IMR-90 (cell line): ENCODE data around the gene SYT6. TPM values are rescaled to one million over a fixed set of nuclear protein-coding genes. Genes with fewer than 3 reads are reported as not detected.

Experiments
- ATAC-seq: fragments of 200-7000 bp; cut with Tn5 transposase; 2 replicates; pipeline ENCODE4 v1.9.1; 2020; ENCODE audit warnings: low read depth, mild to moderate bottlenecking, moderate library complexity
- BruUV-seq: library from RNA; stranded (reverse); fragments of 400-500 nt; replicated peaks from 2 replicates; lab custom pipeline; 2021; lab: Mats Ljungman, UMichigan
- CTCF ChIA-PET: fragments of 300-600 bp; formaldehyde crosslinking; extraction: SDS; loops from one replicate; lab custom pipeline; 2021; ENCODE audit warnings: antibody characterized with exemption; lab: Yijun Ruan, JAX
- POLR2A ChIA-PET: fragments of 300-600 bp; sonication (Branson Sonifier 250); formaldehyde crosslinking; loops from one replicate; lab custom pipeline; 2022; ENCODE audit warnings: antibody characterized with exemption; ENCODE audit not compliant: unreplicated experiment; lab: Charles Lee
- DNase-seq: peaks from one replicate; pipeline ENCODE4 v3.0.0; 2013
- H2AFZ ChIP-seq: replicated peaks from 2 replicates; pipeline ENCODE3; 2013; ENCODE audit warnings: low read length, mild to moderate bottlenecking; ENCODE audit not compliant: poor library complexity
- H2AK5ac ChIP-seq: 2 replicates; pipeline ENCODE4 v1.6.1; 2013; ENCODE audit warnings: low read depth, low read length, inconsistent platforms
- H2AK9ac ChIP-seq: replicated peaks from 2 replicates; pipeline ENCODE3; 2013; ENCODE audit warnings: mild to moderate bottlenecking, low read depth, low read length, moderate library complexity; ENCODE audit not compliant: poor library complexity
- H2BK120ac ChIP-seq: 2 replicates; pipeline ENCODE4 v1.6.1; 2013; ENCODE audit warnings: low read depth, low read length, inconsistent platforms
- H2BK15ac ChIP-seq: 3 replicates; pipeline ENCODE4 v1.6.1; 2013; ENCODE audit warnings: low read depth, low read length, inconsistent platforms
- H2BK20ac ChIP-seq: 2 replicates; pipeline ENCODE4 v1.6.1; 2013; ENCODE audit warnings: low read depth, mild to moderate bottlenecking, inconsistent platforms, low read length, moderate library complexity
- H2BK5ac ChIP-seq: 2 replicates; pipeline ENCODE4 v1.6.1; 2013; ENCODE audit warnings: mild to moderate bottlenecking, low read depth, low read length, inconsistent platforms; ENCODE audit not compliant: poor library complexity, severe bottlenecking
- H3K14ac ChIP-seq: replicated peaks from 2 replicates; pipeline ENCODE4 v1.6.1; 2013; ENCODE audit warnings: low read depth, low read length, inconsistent platforms
- H3K18ac ChIP-seq: 2 replicates; pipeline ENCODE4 v1.6.1; 2013; ENCODE audit warnings: low read depth, low read length, control low read depth
- H3K23ac ChIP-seq: 2 replicates; pipeline ENCODE4 v1.6.1; 2013; ENCODE audit warnings: low read depth, low read length, inconsistent platforms
- H3K27ac ChIP-seq: 2 replicates; pipeline ENCODE4 v1.5.1; 2013; ENCODE audit warnings: mild to moderate bottlenecking, control low read depth, low read length; ENCODE audit not compliant: insufficient read depth
- H3K27me3 ChIP-seq: 2 replicates; pipeline ENCODE4 v1.6.1; 2013; ENCODE audit warnings: low read length; ENCODE audit not compliant: control insufficient read depth, insufficient read depth
- H3K36me3 ChIP-seq: 2 replicates; pipeline ENCODE4 v1.6.1; 2013; ENCODE audit warnings: low read length, mixed read lengths; ENCODE audit not compliant: control insufficient read depth, insufficient read depth
- H3K4ac ChIP-seq: 2 replicates; pipeline ENCODE4 v1.6.1; 2013; ENCODE audit warnings: low read depth, low read length, inconsistent platforms
- H3K4me1 ChIP-seq: 2 replicates; pipeline ENCODE4 v1.6.1; 2013; ENCODE audit warnings: low read length, mixed read lengths; ENCODE audit not compliant: control insufficient read depth, insufficient read depth
- H3K4me2 ChIP-seq: 2 replicates; pipeline ENCODE4 v1.6.1; 2013; ENCODE audit warnings: low read depth, mild to moderate bottlenecking, control low read depth, low read length, moderate library complexity
- H3K4me3 ChIP-seq: 2 replicates; pipeline ENCODE4 v1.5.1; 2013; ENCODE audit warnings: low read depth, mild to moderate bottlenecking, control low read depth, low read length, moderate library complexity; ENCODE audit not compliant: insufficient read depth
- H3K56ac ChIP-seq: 2 replicates; pipeline ENCODE4 v1.6.1; 2013; ENCODE audit warnings: low read length, inconsistent platforms; ENCODE audit not compliant: insufficient read depth; ENCODE audit errors: extremely low read depth
- H3K79me1 ChIP-seq, 2 experiments: 2 replicates each; pipeline ENCODE4 v1.6.1; 2013; ENCODE audit warnings: low read length in 2 of 2, inconsistent platforms in 1 of 2, low read depth in 1 of 2
- H3K9ac ChIP-seq: 2 replicates; pipeline ENCODE4 v1.6.1; 2013; ENCODE audit warnings: low read depth, low read length, control low read depth
- H3K9me1 ChIP-seq: 2 replicates; pipeline ENCODE4 v1.6.1; 2013; ENCODE audit warnings: low read length, inconsistent platforms; ENCODE audit not compliant: insufficient read depth
- H3K9me3 ChIP-seq: 2 replicates; pipeline ENCODE4 v1.6.1; 2013; ENCODE audit warnings: low read length; ENCODE audit not compliant: control insufficient read depth, insufficient read depth
- H4K20me1 ChIP-seq: 2 replicates; pipeline ENCODE4 v1.6.1; 2013; ENCODE audit warnings: low read length, inconsistent platforms; ENCODE audit not compliant: insufficient read depth
- H4K5ac ChIP-seq: 2 replicates; pipeline ENCODE4 v1.6.1; 2013; ENCODE audit warnings: mild to moderate bottlenecking, low read depth, low read length, control low read depth
- H4K8ac ChIP-seq, 2 experiments: 2 replicates each; pipeline ENCODE4 v1.6.1; 2013; ENCODE audit warnings: low read depth in 2 of 2, low read length in 2 of 2, control low read depth in 1 of 2, inconsistent platforms in 1 of 2
- H4K91ac ChIP-seq: 2 replicates; pipeline ENCODE4 v1.6.1; 2013; ENCODE audit warnings: low read depth, low read length, inconsistent platforms; ENCODE audit not compliant: insufficient read depth
- BHLHE40 ChIP-seq: fragments of 150-350 bp; IDR thresholded peaks from 2 replicates; pipeline ENCODE4 v1.6.1; 2016; ENCODE audit warnings: mild to moderate bottlenecking, low read depth, low read length
- CEBPB ChIP-seq: IDR thresholded peaks from 2 replicates; pipeline ENCODE4 v1.6.1; 2012; ENCODE audit warnings: low read depth, low read length, improper control_type of control experiment
- CHD1 ChIP-seq: IDR thresholded peaks from 2 replicates; pipeline ENCODE4 v1.6.1; 2012; ENCODE audit warnings: low read depth, low read length, improper control_type of control experiment
- MAFK ChIP-seq: IDR thresholded peaks from 2 replicates; pipeline ENCODE4 v1.6.1; 2012; ENCODE audit warnings: low read depth, low read length, improper control_type of control experiment
- MAZ ChIP-seq: IDR thresholded peaks from 2 replicates; pipeline ENCODE4 v1.6.1; 2012; ENCODE audit warnings: low read depth, mild to moderate bottlenecking, low read length, improper control_type of control experiment, moderate library complexity, borderline replicate concordance
- MXI1 ChIP-seq: IDR thresholded peaks from 2 replicates; pipeline ENCODE4 v1.6.1; 2012; ENCODE audit warnings: low read depth, mild to moderate bottlenecking, low read length, moderate library complexity, borderline replicate concordance
- NFE2L2 ChIP-seq: fragments of 150-350 bp; IDR thresholded peaks from 2 replicates; pipeline ENCODE4 v1.6.1; 2016; ENCODE audit warnings: low read depth, mild to moderate bottlenecking, low read length
- POLR2A ChIP-seq: IDR thresholded peaks from 2 replicates; pipeline ENCODE4 v1.6.1; 2012; ENCODE audit warnings: mild to moderate bottlenecking, low read depth, low read length
- RAD21 ChIP-seq: IDR thresholded peaks from 2 replicates; pipeline ENCODE4 v1.6.1; 2012; ENCODE audit warnings: low read length, improper control_type of control experiment
- RCOR1 ChIP-seq: IDR thresholded peaks from 2 replicates; pipeline ENCODE4 v1.6.1; 2012; ENCODE audit warnings: mild to moderate bottlenecking, low read length, improper control_type of control experiment; ENCODE audit not compliant: insufficient replicate concordance
- RFX5 ChIP-seq: IDR thresholded peaks from 2 replicates; pipeline ENCODE4 v1.8.0; 2012; ENCODE audit warnings: low read depth, mild to moderate bottlenecking, low read length, moderate library complexity
- SMC3 ChIP-seq: fragments of 150-350 bp; IDR thresholded peaks from 2 replicates; pipeline ENCODE4 v1.6.1; 2016; ENCODE audit warnings: low read depth, mild to moderate bottlenecking, antibody characterized with exemption, low read length, moderate library complexity
- USF2 ChIP-seq: fragments of 150-350 bp; IDR thresholded peaks from 2 replicates; pipeline ENCODE4 v1.6.1; 2017; ENCODE audit warnings: mild to moderate bottlenecking, antibody characterized with exemption, low read length, low read depth
- WGBS, 2 experiments: methylation state at CpG; one replicate each; pipeline versions ENCODE4 v1.1.5 to v1.1.7; 2013; ENCODE audit warnings: missing lambda C conversion rate in 2 of 2; ENCODE audit not compliant: insufficient read length in 1 of 2; ENCODE audit errors: extremely low coverage in 2 of 2; 5-methylcytosine and 5-hydroxymethylcytosine counted together
- dilution Hi-C: fragments of 300-500 bp; cut with HindIII; formaldehyde crosslinking; loops from one replicate; pipeline ENCODE4 v1.14.3; 2018; ENCODE audit warnings: low sequenced_read_pairs; ENCODE audit not compliant: unreplicated experiment
- in situ Hi-C: fragments of 300-500 bp; cut with MboI; formaldehyde crosslinking; loops from 3 replicates; pipeline ENCODE4 v1.14.3; 2019; ENCODE audit warnings: low sequenced_read_pairs, inconsistent platforms, mixed read lengths
- intact Hi-C: fragments of 100-400 bp; cut with micrococcal nuclease; formaldehyde crosslinking; loops from 2 replicates; pipeline ENCODE4 v1.10.0; 2022
- polyA plus RNA-seq, 3 experiments: library from polyadenylated mRNA; depleted of rRNA; stranded (reverse); fragments of >200 nt; gene quantifications; 2 replicates each; pipeline ENCODE4 v1.2.3, GENCODE V29; 2012; ENCODE audit warnings: low replicate concordance in 1 of 3
- total RNA-seq: library from RNA; depleted of rRNA; stranded (reverse); fragments of >200 nt; gene quantifications from 2 replicates; pipeline ENCODE4 v1.2.3, GENCODE V29; 2012
- TF ChIP-seq, protein P1 (sequence below): fragments of 150-350 bp; IDR thresholded peaks from 2 replicates; pipeline ENCODE4 v1.6.1; 2016; ENCODE audit warnings: low read depth, mild to moderate bottlenecking, low read length, moderate library complexity, borderline replicate concordance

The SYT6 gene
- total and polyA plus RNA-seq, 2 of the 4 experiments (the other 2 are of a cell fraction): not detected

GRCh38 chr1:114054148-114054547 lies 99.5 kb downstream of the SYT6 start:
- no TSS peak for BruUV-seq
- no peaks in the 10 kb centered on the region for H4K20me1 ChIP-seq
- dilution Hi-C loops (no loop called here), intact Hi-C loops (no loop called here), in situ Hi-C loops (no loop called here)
- no peak overlapping the region for H2BK15ac ChIP-seq
- H3K27me3 ChIP-seq: peaks cover 9% of the 10 kb centered on the region
- H3K56ac ChIP-seq: no peak overlapping the region
- no peak overlapping the region for H3K27ac ChIP-seq
- WGBS, 2 experiments: 71% methylated on average over 1 of the region's 2 CpGs; no CpG with 5 or more reads in 1 of the 2 experiments
- H2BK20ac ChIP-seq: no peak overlapping the region
- no peaks in the 10 kb centered on the region for H3K9me1 ChIP-seq
- H4K5ac ChIP-seq: no peak overlapping the region
- no peak overlapping the region for H2AFZ ChIP-seq
- H2AK5ac ChIP-seq: no peak overlapping the region
- no peak overlapping the region for H4K91ac ChIP-seq
- no peaks in the 10 kb centered on the region for H3K9me3 ChIP-seq
- no peaks in the 10 kb centered on the region for H3K4me1 ChIP-seq
- H4K8ac ChIP-seq: no peak overlapping the region
- DNase-seq (no peak), ATAC-seq (no peak)
- no peak overlapping the region for H2BK120ac ChIP-seq
- TF ChIP-seq POLR2A: no peak
- no peak for TF ChIP-seq NFE2L2
- TF ChIP-seq RAD21: no peak
- no peak for TF ChIP-seq MAZ
- no peak for TF ChIP-seq RFX5
- no peak for TF ChIP-seq BHLHE40
- TF ChIP-seq CEBPB: no peak
- no peak for TF ChIP-seq MXI1
- no peak for TF ChIP-seq CHD1
- TF ChIP-seq SMC3: no peak
- TF ChIP-seq MAFK: no peak
- no peak for TF ChIP-seq USF2
- no peak for TF ChIP-seq RCOR1
- TF ChIP-seq, protein P1, sequence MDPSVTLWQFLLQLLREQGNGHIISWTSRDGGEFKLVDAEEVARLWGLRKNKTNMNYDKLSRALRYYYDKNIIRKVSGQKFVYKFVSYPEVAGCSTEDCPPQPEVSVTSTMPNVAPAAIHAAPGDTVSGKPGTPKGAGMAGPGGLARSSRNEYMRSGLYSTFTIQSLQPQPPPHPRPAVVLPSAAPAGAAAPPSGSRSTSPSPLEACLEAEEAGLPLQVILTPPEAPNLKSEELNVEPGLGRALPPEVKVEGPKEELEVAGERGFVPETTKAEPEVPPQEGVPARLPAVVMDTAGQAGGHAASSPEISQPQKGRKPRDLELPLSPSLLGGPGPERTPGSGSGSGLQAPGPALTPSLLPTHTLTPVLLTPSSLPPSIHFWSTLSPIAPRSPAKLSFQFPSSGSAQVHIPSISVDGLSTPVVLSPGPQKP: no peak
- no peak overlapping the region for H2AK9ac ChIP-seq
- H2BK5ac ChIP-seq: peak overlapping the region; percentile 59
- H3K14ac ChIP-seq: no peak overlapping the region
- H3K79me1 ChIP-seq: no peaks in the 10 kb centered on the region
- H3K9ac ChIP-seq: no peak overlapping the region
- H3K4me2 ChIP-seq: no peak overlapping the region
- no peaks in the 10 kb centered on the region for H3K36me3 ChIP-seq
- H3K23ac ChIP-seq: no peak overlapping the region
- POLR2A ChIA-PET: no interaction called here
- no peak overlapping the region for H3K18ac ChIP-seq
- CTCF ChIA-PET: no interaction called here
- no peak overlapping the region for H3K4ac ChIP-seq
- no peak overlapping the region for H3K4me3 ChIP-seq
